HG03460 (cell line): ENCODE measurements around the gene DRC7.

Experiments used
- ATAC-seq: cut with Tn5 transposase; IDR thresholded peaks from one replicate; pipeline ENCODE4 v1.9.1; 2021; ENCODE audit not compliant: unreplicated experiment

The DRC7 gene

GRCh38 chr16:57781349-57781740 lies 86.7 kb downstream of the DRC7 start:
- no peak for ATAC-seq
